C4-2B (cell line): ENCODE results near the gene VARS1.

Experiments
- CTCF ChIP-seq: fragments of 450-650 bp; conservative IDR thresholded peaks from 2 replicates; pipeline ENCODE4 v1.5.1; 2017; ENCODE audit warnings: mild to moderate bottlenecking
- ZFX ChIP-seq: fragments of 450-650 bp; IDR thresholded peaks from 2 replicates; pipeline ENCODE4 v1.6.1; 2017

GRCh38 chr6:31815025-31815838 lies 19.7 kb upstream of the VARS1 start, which contains the start of the genes HSPA1A and HSPA1L:
- no peak for TF ChIP-seq CTCF
- TF ChIP-seq ZFX = no peak
